IPS-20b (cell line): ENCODE data around the gene HGF.

Experiments
- H3K27ac ChIP-seq: one replicate; pipeline ENCODE4 v1.5.1; 2013; ENCODE audit warnings: low read length
- H3K27me3 ChIP-seq: 2 replicates; pipeline ENCODE4 v1.6.1; 2013; ENCODE audit warnings: mild to moderate bottlenecking, low read length, inconsistent platforms; ENCODE audit not compliant: insufficient read depth
- H3K36me3 ChIP-seq: 2 replicates; pipeline ENCODE4 v1.6.1; 2013; ENCODE audit warnings: low read depth, mild to moderate bottlenecking, inconsistent platforms, low read length, moderate library complexity; ENCODE audit not compliant: insufficient read depth
- H3K4me1 ChIP-seq: 2 replicates; pipeline ENCODE4 v1.6.1; 2013; ENCODE audit warnings: mild to moderate bottlenecking, control low read depth, inconsistent platforms, low read length, moderate library complexity; ENCODE audit not compliant: insufficient read depth
- H3K4me3 ChIP-seq: 2 replicates; pipeline ENCODE4 v1.5.1; 2013; ENCODE audit warnings: mild to moderate bottlenecking, low read length, inconsistent platforms
- H3K9ac ChIP-seq: 2 replicates; pipeline ENCODE4 v1.6.1; 2013; ENCODE audit warnings: low read depth, mild to moderate bottlenecking, inconsistent platforms, low read length, moderate library complexity
- H3K9me3 ChIP-seq: 2 replicates; pipeline ENCODE4 v1.6.1; 2013; ENCODE audit warnings: mild to moderate bottlenecking, low read depth, low read length, inconsistent platforms; ENCODE audit not compliant: insufficient read depth

HGF gene

GRCh38 chr7:81674431-81674830 lies 95.4 kb downstream of the HGF start:
- Histone ChIP-seq H3K36me3 (no peaks in the 10 kb centered on the region), H3K27me3 (no peaks in the 10 kb centered on the region), H3K4me1 (peaks cover 35% of the 10 kb centered on the region; the same call in 1 of the 2 replicates), H3K9ac (no peak overlapping the region), H3K27ac (no peak overlapping the region), H3K4me3 (no peak overlapping the region), H3K9me3 (no peaks in the 10 kb centered on the region)

GRCh38 chr7:81672872-81673271 lies 97.0 kb downstream of the HGF start:
- Histone ChIP-seq H3K4me1 (peaks cover 35% of the 10 kb centered on the region; the same call in 1 of the 2 replicates), H3K9me3 (no peaks in the 10 kb centered on the region), H3K4me3 (peak overlapping the region; percentile 14; the same call in 1 of the 2 replicates), H3K27ac (peak overlapping the region; percentile 40), H3K36me3 (no peaks in the 10 kb centered on the region), H3K27me3 (no peaks in the 10 kb centered on the region), H3K9ac (no peak overlapping the region)

- no peaks in the 10 kb centered on the region for H3K9me3 ChIP-seq
- H3K4me1 ChIP-seq = peaks cover 50% of the 10 kb centered on the region
- no peaks in the 10 kb centered on the region for H3K27me3 ChIP-seq
- H3K36me3 ChIP-seq = no peaks in the 10 kb centered on the region
- no peak overlapping the region for H3K4me3 ChIP-seq
- no peak overlapping the region for H3K27ac ChIP-seq
- H3K9ac ChIP-seq = no peak overlapping the region
These were observed 100.3 kb downstream of the HGF start for GRCh38 chr7:81669476-81670105.

- H3K27me3 ChIP-seq = no peaks in the 10 kb centered on the region
- H3K4me3 ChIP-seq = no peak overlapping the region
- H3K27ac ChIP-seq = no peak overlapping the region
- peaks cover 27% of the 10 kb centered on the region for H3K4me1 ChIP-seq
- H3K9ac ChIP-seq = no peak overlapping the region
- no peaks in the 10 kb centered on the region for H3K9me3 ChIP-seq
- H3K36me3 ChIP-seq = no peaks in the 10 kb centered on the region
These were observed 103.6 kb downstream of the HGF start for GRCh38 chr7:81666209-81666608.

- Histone ChIP-seq H3K4me3 (no peak overlapping the region), H3K27ac (no peak overlapping the region)
These were observed 104.6 kb downstream of the HGF start for GRCh38 chr7:81665236-81665635.

GRCh38 chr7:81664304-81664703 lies 105.5 kb downstream of the HGF start:
- H3K36me3 ChIP-seq = no peaks in the 10 kb centered on the region
- no peaks in the 10 kb centered on the region for H3K9me3 ChIP-seq
- H3K27me3 ChIP-seq = no peaks in the 10 kb centered on the region
- H3K9ac ChIP-seq = no peak overlapping the region
- peaks cover 35% of the 10 kb centered on the region for H3K4me1 ChIP-seq
- H3K27ac ChIP-seq = no peak overlapping the region
- H3K4me3 ChIP-seq = no peak overlapping the region

More at GRCh38 chr7:81665236-81665635, 104.6 kb downstream of the HGF start:
- H3K27me3 ChIP-seq = no peaks in the 10 kb centered on the region
- no peaks in the 10 kb centered on the region for H3K36me3 ChIP-seq
- no peaks in the 10 kb centered on the region for H3K9me3 ChIP-seq
- H3K4me1 ChIP-seq = peaks cover 29% of the 10 kb centered on the region
- H3K9ac ChIP-seq = no peak overlapping the region

GRCh38 chr7:81662531-81662930 lies 107.3 kb downstream of the HGF start:
- no peaks in the 10 kb centered on the region for H3K27me3 ChIP-seq

GRCh38 chr7:81659697-81660395 lies 110.0 kb downstream of the HGF start:
- Histone ChIP-seq H3K9ac (no peak overlapping the region), H3K27me3 (no peaks in the 10 kb centered on the region), H3K4me1 (peaks cover 22% of the 10 kb centered on the region), H3K36me3 (no peaks in the 10 kb centered on the region), H3K27ac (no peak overlapping the region), H3K4me3 (no peak overlapping the region), H3K9me3 (no peaks in the 10 kb centered on the region)

More at GRCh38 chr7:81662531-81662930, 107.3 kb downstream of the HGF start:
- no peaks in the 10 kb centered on the region for H3K9me3 ChIP-seq
- no peak overlapping the region for H3K27ac ChIP-seq
- no peaks in the 10 kb centered on the region for H3K36me3 ChIP-seq
- H3K4me3 ChIP-seq = no peak overlapping the region
- H3K4me1 ChIP-seq = peaks cover 35% of the 10 kb centered on the region
- no peak overlapping the region for H3K9ac ChIP-seq

- no peak overlapping the region for H3K9ac ChIP-seq
- H3K4me3 ChIP-seq = no peak overlapping the region
- H3K36me3 ChIP-seq = no peaks in the 10 kb centered on the region
- H3K27me3 ChIP-seq = no peaks in the 10 kb centered on the region
- peaks cover 4% of the 10 kb centered on the region for H3K9me3 ChIP-seq
- peaks cover 16% of the 10 kb centered on the region for H3K4me1 ChIP-seq
- H3K27ac ChIP-seq = no peak overlapping the region
These were observed 112.3 kb downstream of the HGF start for GRCh38 chr7:81657551-81657950.

GRCh38 chr7:81655271-81655670 lies 114.6 kb downstream of the HGF start:
- Histone ChIP-seq H3K27ac (no peak overlapping the region), H3K9ac (no peak overlapping the region), H3K4me3 (no peak overlapping the region), H3K36me3 (no peaks in the 10 kb centered on the region), H3K4me1 (peaks cover 7% of the 10 kb centered on the region), H3K27me3 (no peaks in the 10 kb centered on the region), H3K9me3 (peaks cover 13% of the 10 kb centered on the region)

GRCh38 chr7:81652225-81652624 lies 117.6 kb downstream of the HGF start:
- H3K9me3 ChIP-seq = peaks cover 13% of the 10 kb centered on the region

More at GRCh38 chr7:81652225-81652624, 117.6 kb downstream of the HGF start:
- no peaks in the 10 kb centered on the region; the same call in 1 of the 2 replicates for H3K4me1 ChIP-seq
- no peak overlapping the region for H3K9ac ChIP-seq
- no peaks in the 10 kb centered on the region for H3K36me3 ChIP-seq
- H3K27me3 ChIP-seq = no peaks in the 10 kb centered on the region
- no peak overlapping the region for H3K27ac ChIP-seq
- H3K4me3 ChIP-seq = no peak overlapping the region
